H9 (cell line): ENCODE measurements around the gene ASPG. TPM values are rescaled to one million over a fixed set of nuclear protein-coding genes. Genes with fewer than 3 reads are reported as not detected.

Experiments used
- DNase-seq: peaks from one replicate; pipeline ENCODE4 v3.0.0-alpha.2; 2017
- H2AFZ ChIP-seq: one replicate; pipeline ENCODE4 v1.6.1; 2013; ENCODE audit warnings: mild to moderate bottlenecking, low read length, control low read depth, moderate library complexity
- H2AK5ac ChIP-seq: 2 replicates; pipeline ENCODE4 v1.6.1; 2013; ENCODE audit warnings: low read length, control low read depth, mixed read lengths; ENCODE audit not compliant: insufficient read length
- H2BK120ac ChIP-seq: one replicate; pipeline ENCODE4 v1.6.1; 2013; ENCODE audit warnings: low read depth, mild to moderate bottlenecking, low read length, control low read depth, inconsistent platforms; ENCODE audit not compliant: poor library complexity, severe bottlenecking
- H2BK12ac ChIP-seq: 2 replicates; pipeline ENCODE4 v1.6.1; 2013; ENCODE audit warnings: low read length, control low read depth, mixed read lengths, low read depth; ENCODE audit not compliant: insufficient read length
- H2BK15ac ChIP-seq: 2 replicates; pipeline ENCODE4 v1.6.1; 2013; ENCODE audit warnings: low read depth, low read length, control low read depth
- H2BK20ac ChIP-seq: one replicate; pipeline ENCODE4 v1.6.1; 2013; ENCODE audit warnings: low read depth, mild to moderate bottlenecking, low read length, control low read depth, inconsistent platforms; ENCODE audit not compliant: poor library complexity, severe bottlenecking
- H2BK5ac ChIP-seq: 2 replicates; pipeline ENCODE4 v1.6.1; 2013; ENCODE audit warnings: low read length, control low read depth, mixed read lengths; ENCODE audit not compliant: insufficient read length
- H3K14ac ChIP-seq: 2 replicates; pipeline ENCODE4 v1.6.1; 2013; ENCODE audit warnings: low read length, control low read depth; ENCODE audit not compliant: insufficient read depth
- H3K18ac ChIP-seq: 2 replicates; pipeline ENCODE4 v1.6.1; 2013; ENCODE audit warnings: low read depth, mild to moderate bottlenecking, mixed read lengths, low read length, control low read depth; ENCODE audit not compliant: insufficient read length
- H3K23ac ChIP-seq: 2 replicates; pipeline ENCODE4 v1.6.1; 2013; ENCODE audit warnings: low read length, control low read depth, mixed read lengths, low read depth; ENCODE audit not compliant: insufficient read length
- H3K23me2 ChIP-seq: 2 replicates; pipeline ENCODE4 v1.6.1; 2013; ENCODE audit warnings: low read depth, mild to moderate bottlenecking, mixed read lengths, low read length, control low read depth; ENCODE audit not compliant: insufficient read length, poor library complexity, severe bottlenecking
- H3K27ac ChIP-seq: 2 replicates; pipeline ENCODE4 v1.5.1; 2013; ENCODE audit warnings: low read length, control low read depth, mixed read lengths, low read depth; ENCODE audit not compliant: insufficient read length
- H3K27me3 ChIP-seq: 2 replicates; pipeline ENCODE4 v1.6.1; 2013; ENCODE audit warnings: low read length, control low read depth, inconsistent platforms; ENCODE audit not compliant: insufficient read depth
- H3K4ac ChIP-seq: 2 replicates; pipeline ENCODE4 v1.6.1; 2013; ENCODE audit warnings: low read depth, mild to moderate bottlenecking, control low read depth, inconsistent platforms, low read length, moderate library complexity
- H3K4me1 ChIP-seq: 2 replicates; pipeline ENCODE4 v1.6.1; 2013; ENCODE audit warnings: low read length, control low read depth, inconsistent platforms; ENCODE audit not compliant: insufficient read depth
- H3K4me2 ChIP-seq: 2 replicates; pipeline ENCODE4 v1.6.1; 2013; ENCODE audit warnings: low read length, control low read depth, mixed read lengths; ENCODE audit not compliant: insufficient read length, insufficient read depth
- H3K56ac ChIP-seq: 2 replicates; pipeline ENCODE4 v1.6.1; 2013; ENCODE audit warnings: low read depth, mild to moderate bottlenecking, mixed read lengths, low read length, control low read depth; ENCODE audit not compliant: insufficient read length
- H3K79me1 ChIP-seq: 2 replicates; pipeline ENCODE4 v1.6.1; 2013; ENCODE audit warnings: low read depth, mild to moderate bottlenecking, moderate library complexity, low read length, control low read depth, inconsistent platforms; ENCODE audit not compliant: insufficient read depth, poor library complexity, severe bottlenecking
- H3K79me2 ChIP-seq: 2 replicates; pipeline ENCODE4 v1.6.1; 2013; ENCODE audit warnings: low read length, control low read depth, inconsistent platforms; ENCODE audit not compliant: insufficient read depth
- H3K9ac ChIP-seq: 2 replicates; pipeline ENCODE4 v1.6.1; 2013; ENCODE audit warnings: low read length, control low read depth, mixed read lengths; ENCODE audit not compliant: insufficient read length; ENCODE audit errors: extremely low read depth
- H3K9me3 ChIP-seq: one replicate; pipeline ENCODE4 v1.6.1; 2013; ENCODE audit warnings: low read depth, low read length, inconsistent platforms; ENCODE audit not compliant: control insufficient read depth
- H3T11ph ChIP-seq: one replicate; pipeline ENCODE4 v1.6.1; 2013; ENCODE audit warnings: mild to moderate bottlenecking, low read length, control low read depth, inconsistent platforms
- H4K20me1 ChIP-seq: one replicate; pipeline ENCODE4 v1.6.1; 2013; ENCODE audit not compliant: control insufficient read depth, insufficient read length, insufficient read depth
- H4K5ac ChIP-seq: 2 replicates; pipeline ENCODE4 v1.6.1; 2013; ENCODE audit warnings: low read depth, mild to moderate bottlenecking, mixed read lengths, low read length, control low read depth; ENCODE audit not compliant: insufficient read length
- H4K8ac ChIP-seq: replicated peaks from 2 replicates; pipeline ENCODE4 v1.6.1; 2013; ENCODE audit warnings: low read length, control low read depth, mixed read lengths, low read depth; ENCODE audit not compliant: insufficient read length
- H4K91ac ChIP-seq: 2 replicates; pipeline ENCODE4 v1.6.1; 2013; ENCODE audit warnings: low read depth, mild to moderate bottlenecking, moderate library complexity, mixed read lengths, low read length, control low read depth; ENCODE audit not compliant: insufficient read length
- H3K27ac Mint-ChIP-seq, 3 experiments: 2 replicates in 2 of 3; 3 replicates in 1 of 3; pipeline ENCODE4 v1.8.0; 2020 to 2021; ENCODE audit warnings: mixed read lengths in 3 of 3, mild to moderate bottlenecking in 1 of 3, moderate library complexity in 1 of 3
- H3K27me3 Mint-ChIP-seq: 2 replicates; pipeline ENCODE4 v1.8.0; 2021; ENCODE audit warnings: low read depth, mild to moderate bottlenecking, moderate library complexity, mixed read lengths
- H3K36me3 Mint-ChIP-seq, 3 experiments: 2 replicates in 2 of 3; 3 replicates in 1 of 3; pipeline ENCODE4 v1.8.0; 2020 to 2021; ENCODE audit warnings: low read depth in 3 of 3, mixed read lengths in 3 of 3; ENCODE audit not compliant: insufficient read depth in 1 of 3
- H3K4me1 Mint-ChIP-seq, 2 experiments: 2 replicates each; pipeline ENCODE4 v1.8.0; 2020; ENCODE audit warnings: mixed read lengths in 2 of 2
- H3K4me3 Mint-ChIP-seq, 2 experiments: 2 replicates in 1 of 2; 3 replicates in 1 of 2; pipeline ENCODE4 v1.8.0; 2020 to 2021; ENCODE audit warnings: mild to moderate bottlenecking in 2 of 2, mixed read lengths in 2 of 2, moderate library complexity in 1 of 2
- H3K9me3 Mint-ChIP-seq, 2 experiments: 2 replicates in 1 of 2; 3 replicates in 1 of 2; pipeline ENCODE4 v1.8.0; 2020; ENCODE audit warnings: mild to moderate bottlenecking in 2 of 2, mixed read lengths in 2 of 2, moderate library complexity in 1 of 2
- WGBS: extraction: QIAGEN DNeasy Blood & Tissue Kit; methylation state at CpG from one replicate; pipeline ENCODE4 v1.1.7; 2013; ENCODE audit warnings: missing lambda C conversion rate, low lambda C conversion rate, mixed read lengths; ENCODE audit not compliant: insufficient read length; ENCODE audit errors: extremely low coverage; 5-methylcytosine and 5-hydroxymethylcytosine counted together
- total RNA-seq: library from RNA; stranded (reverse); gene quantifications from 2 replicates; pipeline ENCODE4 v1.2.1, GENCODE V29; 2021
- TF ChIP-seq, protein P1 (sequence below): fragments of 200-600 bp; sonication (generic); conservative IDR thresholded peaks from 3 replicates; pipeline ENCODE4 v1.8.0; 2021; ENCODE audit warnings: antibody characterized with exemption, mild to moderate bottlenecking

ASPG gene
- total RNA-seq, 1 experiment from 2014 or later: 0.33 TPM

DNA sequence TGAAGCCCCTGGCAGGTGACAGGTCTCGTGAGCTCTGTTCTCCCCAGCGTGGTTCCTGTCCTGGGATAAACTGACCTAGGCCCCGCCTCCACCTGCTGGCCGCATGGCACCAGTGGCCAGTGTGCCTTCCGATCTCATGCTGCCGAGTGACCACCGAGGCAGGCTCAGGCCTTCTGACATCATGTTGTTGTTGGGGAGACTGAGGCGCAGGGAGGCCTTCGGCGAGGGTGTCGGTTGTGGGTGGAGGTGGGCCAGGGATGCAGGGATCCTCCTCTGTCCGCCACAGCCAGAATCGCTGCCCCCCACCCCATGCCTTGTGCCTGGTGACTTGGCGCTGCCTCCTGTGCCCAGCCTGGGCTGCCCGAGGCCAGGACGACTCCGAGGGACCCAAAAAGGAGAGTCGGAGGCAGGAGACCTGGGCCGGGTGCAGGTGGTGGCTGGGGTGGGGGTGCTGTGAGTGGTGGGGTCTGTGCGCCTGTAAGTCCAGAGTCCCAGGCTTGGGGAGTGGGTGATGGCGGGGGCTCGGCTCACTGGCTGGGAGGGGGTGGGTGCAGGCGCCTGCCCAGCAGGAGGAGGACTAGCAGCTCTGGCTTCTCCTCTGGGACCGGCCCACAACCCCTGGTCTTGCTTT is 24.3 kb downstream of the ASPG start:
- H3K4me3 Mint-ChIP-seq: no peak overlapping the region
- WGBS: no CpG with 5 or more reads among the region's 24 CpGs
- H3K36me3 Mint-ChIP-seq: no peaks in the 10 kb centered on the region
- H3K9me3 ChIP-seq: no peaks in the 10 kb centered on the region
- no peak overlapping the region for H2BK20ac ChIP-seq
- no peak overlapping the region for H3K27ac ChIP-seq
- H3K18ac ChIP-seq: no peak overlapping the region
- H4K20me1 ChIP-seq: no peaks in the 10 kb centered on the region
- DNase-seq: no peak
- no peak overlapping the region for H3K56ac ChIP-seq
- no peak overlapping the region for H2BK12ac ChIP-seq
- no peak overlapping the region for H2AK5ac ChIP-seq
- H3K4ac ChIP-seq: no peak overlapping the region
- H3K27me3 Mint-ChIP-seq: peaks cover 9% of the 10 kb centered on the region
- no peaks in the 10 kb centered on the region for H3K23me2 ChIP-seq
- no peaks in the 10 kb centered on the region for H3K27me3 ChIP-seq
- no peaks in the 10 kb centered on the region; the same call in 1 of the 2 replicates for H3K4me1 ChIP-seq
- H3K79me1 ChIP-seq: no peaks in the 10 kb centered on the region
- H2AFZ ChIP-seq: no peak overlapping the region
- TF ChIP-seq, protein P1, sequence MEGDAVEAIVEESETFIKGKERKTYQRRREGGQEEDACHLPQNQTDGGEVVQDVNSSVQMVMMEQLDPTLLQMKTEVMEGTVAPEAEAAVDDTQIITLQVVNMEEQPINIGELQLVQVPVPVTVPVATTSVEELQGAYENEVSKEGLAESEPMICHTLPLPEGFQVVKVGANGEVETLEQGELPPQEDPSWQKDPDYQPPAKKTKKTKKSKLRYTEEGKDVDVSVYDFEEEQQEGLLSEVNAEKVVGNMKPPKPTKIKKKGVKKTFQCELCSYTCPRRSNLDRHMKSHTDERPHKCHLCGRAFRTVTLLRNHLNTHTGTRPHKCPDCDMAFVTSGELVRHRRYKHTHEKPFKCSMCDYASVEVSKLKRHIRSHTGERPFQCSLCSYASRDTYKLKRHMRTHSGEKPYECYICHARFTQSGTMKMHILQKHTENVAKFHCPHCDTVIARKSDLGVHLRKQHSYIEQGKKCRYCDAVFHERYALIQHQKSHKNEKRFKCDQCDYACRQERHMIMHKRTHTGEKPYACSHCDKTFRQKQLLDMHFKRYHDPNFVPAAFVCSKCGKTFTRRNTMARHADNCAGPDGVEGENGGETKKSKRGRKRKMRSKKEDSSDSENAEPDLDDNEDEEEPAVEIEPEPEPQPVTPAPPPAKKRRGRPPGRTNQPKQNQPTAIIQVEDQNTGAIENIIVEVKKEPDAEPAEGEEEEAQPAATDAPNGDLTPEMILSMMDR: no peak
- H3K79me2 ChIP-seq: no peaks in the 10 kb centered on the region
- H3K9me3 Mint-ChIP-seq: no peaks in the 10 kb centered on the region; a peak in 1 of 5 replicates
- H4K8ac ChIP-seq: no peak overlapping the region
- no peak overlapping the region for H3K23ac ChIP-seq
- no peak overlapping the region for H4K91ac ChIP-seq
- no peak overlapping the region for H2BK15ac ChIP-seq
- H3K4me2 ChIP-seq: no peak overlapping the region
- no peak overlapping the region for H3T11ph ChIP-seq
- no peak overlapping the region for H2BK5ac ChIP-seq
- H3K14ac ChIP-seq: no peak overlapping the region
- H4K5ac ChIP-seq: no peak overlapping the region
- H3K4me1 Mint-ChIP-seq: peaks cover 2 to 16% of the 10 kb centered on the region in 2 experiments; a peak in 3 of 4 replicates
- H3K27ac Mint-ChIP-seq: no peak overlapping the region
- H2BK120ac ChIP-seq: no peak overlapping the region
- H3K9ac ChIP-seq: no peak overlapping the region
